Skin epidermis (tissue), 12 donors: Measurements from ENCODE around the gene FUZ.

Source experiments
- H3K27ac ChIP-seq, 21 experiments: fragments of 200-600 bp; sonication (generic) in 11 of 21; one replicate each; pipeline ENCODE4 v1.5.0; 2020; ENCODE audit warnings: mild to moderate bottlenecking in 3 of 21, inconsistent platforms in 2 of 21, moderate library complexity in 2 of 21
- H3K4me3 ChIP-seq, 7 experiments: fragments of 200-600 bp; sonication (generic) in 2 of 7; one replicate each; pipeline ENCODE4 v1.5.0; 2020; ENCODE audit warnings: inconsistent platforms in 2 of 7, mild to moderate bottlenecking in 2 of 7, moderate library complexity in 1 of 7

Gene FUZ

GRCh38 chr19:49767381-49767780 is 45.7 kb downstream of the FUZ start:
- peak overlapping the region; percentile 75 to 95 (median 91) for H3K27ac ChIP-seq
- peak overlapping the region; percentile 59 to 89 (median 81) for H3K4me3 ChIP-seq

GRCh38 chr19:49766930-49767299 is 46.2 kb downstream of the FUZ start, which contains the start of gene AP2A1:
TSS of gene AP2A1 (plus strand) at chr19:49767001. CDS start at chr19:49767134, 133 bp downstream.
- peak within 1 kb of the TSS; percentile 59 to 89 (median 81) for H3K4me3 ChIP-seq
- peak within 1 kb of the TSS; percentile 75 to 95 (median 92) for H3K27ac ChIP-seq

GRCh38 chr19:49766007-49766929 is 46.8 kb downstream of the FUZ start:
- peak overlapping the region; percentile 59 to 95 (median 90) for H3K27ac ChIP-seq
- peak overlapping the region; percentile 59 to 89 (median 81) for H3K4me3 ChIP-seq

- H3K27ac ChIP-seq: peak overlapping the region in 1 of 21 experiments; percentile 84
- H3K4me3 ChIP-seq: no peak overlapping the region
These were observed 48.8 kb downstream of the FUZ start for GRCh38 chr19:49764341-49764740.

GRCh38 chr19:49763230-49763629 is 49.9 kb downstream of the FUZ start, which contains the start of gene TSKS:
TSS of gene TSKS (minus strand) at chr19:49763306. CDS start at chr19:49763247, 59 bp downstream.
- Histone ChIP-seq H3K4me3 (no peak within 1 kb of the TSS), H3K27ac (peak within 1 kb of the TSS in 7 of 21 experiments; percentile 2 to 78 (median 61))

- Histone ChIP-seq H3K27ac (peak overlapping the region in 13 of 21 experiments; percentile 2 to 78 (median 52)), H3K4me3 (no peak overlapping the region)
These were observed 51.3 kb downstream of the FUZ start for GRCh38 chr19:49761625-49762311.

GRCh38 chr19:49761249-49761624 is 51.9 kb downstream of the FUZ start:
- H3K4me3 ChIP-seq: no peak overlapping the region
- peak overlapping the region in 13 of 21 experiments; percentile 2 to 78 (median 52) for H3K27ac ChIP-seq

GRCh38 chr19:49758292-49758691 is 54.8 kb downstream of the FUZ start:
- Histone ChIP-seq H3K4me3 (no peak overlapping the region), H3K27ac (no peak overlapping the region)
